Testis (tissue), 2 donors: ENCODE results near the gene ANKS1B.

Source experiments
- CTCF ChIP-seq, 3 experiments: fragments of 450-650 bp in 2 of 3; fragments of 200-600 bp in 1 of 3; sonication (generic) in 1 of 3; IDR thresholded peaks; one replicate each; pipeline ENCODE4 v1.5.1; 2016 to 2019; ENCODE audit warnings: antibody characterized with exemption in 3 of 3, mild to moderate bottlenecking in 2 of 3, moderate library complexity in 1 of 3
- POLR2A ChIP-seq: fragments of 450-650 bp; IDR thresholded peaks from one replicate; pipeline ENCODE4 v1.6.1; 2017; ENCODE audit warnings: antibody characterized with exemption, mild to moderate bottlenecking, moderate library complexity

DNA sequence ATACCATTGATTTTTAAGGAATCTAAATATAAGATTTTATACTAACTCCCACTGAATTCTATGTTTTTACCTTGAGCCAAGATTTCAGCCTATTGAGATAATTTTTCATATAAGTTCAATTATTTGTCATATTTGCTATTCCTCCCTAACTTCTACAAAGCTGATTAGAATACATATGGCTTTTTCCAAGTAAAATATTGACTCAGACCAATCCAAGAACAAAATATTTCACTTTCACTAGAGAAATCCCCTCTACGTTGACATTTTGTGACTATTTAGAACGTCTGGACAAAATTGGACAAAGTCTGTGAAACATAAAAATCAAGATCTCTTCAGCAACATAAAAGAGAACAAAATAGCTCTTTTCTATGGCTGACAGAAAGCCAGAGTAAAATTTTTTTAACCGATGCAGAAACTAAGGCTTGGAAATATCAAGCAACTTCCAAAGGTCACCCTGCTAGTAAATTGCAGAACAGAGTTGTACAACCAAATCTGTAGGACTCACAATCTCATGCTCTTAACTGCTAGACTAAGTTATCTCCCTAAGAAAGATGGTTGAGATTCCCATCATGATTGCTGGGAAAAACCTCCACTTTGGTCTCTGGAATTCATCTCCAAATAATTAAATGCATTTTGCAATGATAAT, 219.1 kb downstream of the ANKS1B start:
- no peak for TF ChIP-seq CTCF (IDR thresholded peaks at IDR 0.05)
- no peak for TF ChIP-seq POLR2A
